GM19025 (cell line): ENCODE results near the gene CACNG1.

Experiments
- ATAC-seq: cut with Tn5 transposase; IDR thresholded peaks from one replicate; pipeline ENCODE4 v1.9.1; 2021; ENCODE audit warnings: mild to moderate bottlenecking, low read depth, moderate library complexity; ENCODE audit not compliant: unreplicated experiment

Gene CACNG1

DNA sequence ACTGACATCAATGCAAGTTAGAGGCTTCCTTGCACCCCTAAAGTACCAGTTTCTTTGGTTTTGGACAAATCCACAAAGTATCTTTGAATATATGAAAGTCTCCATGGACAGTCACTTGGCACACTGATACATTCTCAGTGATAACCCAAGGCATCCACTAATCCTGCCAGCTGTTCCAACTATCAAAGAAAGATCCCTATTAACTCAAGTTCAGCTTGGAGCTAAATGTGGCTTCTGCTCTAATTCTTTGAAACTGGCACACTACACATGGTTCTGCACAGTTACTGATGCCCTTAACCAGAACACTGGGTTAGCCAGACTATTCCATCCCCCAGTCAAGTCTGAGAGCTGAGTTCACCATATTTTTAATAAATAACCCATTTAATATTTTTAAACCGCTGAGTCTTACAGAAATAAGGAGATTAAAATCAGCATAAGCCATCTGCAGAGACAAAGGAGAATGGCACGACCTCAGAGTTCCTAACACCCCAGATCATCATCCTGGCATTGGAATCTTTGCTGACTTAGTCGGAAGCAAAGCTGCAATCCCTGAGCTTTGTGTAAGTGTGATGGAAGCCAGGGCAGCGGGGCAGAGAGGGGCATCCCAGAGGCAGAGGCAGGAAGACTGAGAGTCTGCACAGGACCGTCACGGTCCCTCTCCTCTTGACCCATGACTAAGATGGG, 6.3 kb downstream of the CACNG1 start:
- ATAC-seq = no peak

DNA sequence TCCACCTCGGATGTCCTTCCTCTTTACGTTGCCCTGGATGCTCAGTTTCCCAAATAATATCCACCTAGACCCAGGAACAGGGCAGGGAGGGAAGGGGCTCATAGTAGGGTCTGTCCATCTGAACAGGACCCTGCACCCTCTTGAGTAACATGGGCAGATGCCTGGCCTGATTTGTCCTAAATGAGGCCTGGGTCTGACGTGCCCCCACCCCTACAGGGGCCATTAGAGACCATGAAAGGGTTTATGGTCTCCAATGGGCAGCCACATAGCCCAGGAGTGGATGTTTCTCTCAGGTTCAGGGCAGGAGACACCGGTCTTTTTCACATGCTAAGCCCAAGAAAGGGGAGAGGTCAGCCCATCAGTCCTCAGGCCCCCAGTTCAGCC, 6.8 kb downstream of the CACNG1 start:
- ATAC-seq = no peak

DNA sequence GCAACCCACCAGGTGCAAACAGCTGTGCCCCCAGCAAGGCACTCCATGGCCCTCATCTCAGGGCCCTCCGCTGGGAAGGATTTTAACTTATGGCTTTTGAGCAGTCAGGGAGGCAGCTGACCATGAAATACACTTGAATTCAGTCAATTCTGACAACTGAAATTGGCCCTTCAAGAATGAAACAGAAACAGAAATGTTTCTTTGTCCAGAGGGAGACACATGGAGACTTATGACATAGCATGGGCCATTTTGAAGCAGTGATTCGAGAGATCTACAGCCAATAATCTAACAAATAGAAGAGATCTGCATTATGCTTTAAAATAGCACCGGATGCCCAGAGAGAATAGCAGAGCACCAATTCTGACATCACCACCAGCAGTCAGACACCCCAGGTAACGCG, 7.5 kb downstream of the CACNG1 start:
- no peak for ATAC-seq

DNA sequence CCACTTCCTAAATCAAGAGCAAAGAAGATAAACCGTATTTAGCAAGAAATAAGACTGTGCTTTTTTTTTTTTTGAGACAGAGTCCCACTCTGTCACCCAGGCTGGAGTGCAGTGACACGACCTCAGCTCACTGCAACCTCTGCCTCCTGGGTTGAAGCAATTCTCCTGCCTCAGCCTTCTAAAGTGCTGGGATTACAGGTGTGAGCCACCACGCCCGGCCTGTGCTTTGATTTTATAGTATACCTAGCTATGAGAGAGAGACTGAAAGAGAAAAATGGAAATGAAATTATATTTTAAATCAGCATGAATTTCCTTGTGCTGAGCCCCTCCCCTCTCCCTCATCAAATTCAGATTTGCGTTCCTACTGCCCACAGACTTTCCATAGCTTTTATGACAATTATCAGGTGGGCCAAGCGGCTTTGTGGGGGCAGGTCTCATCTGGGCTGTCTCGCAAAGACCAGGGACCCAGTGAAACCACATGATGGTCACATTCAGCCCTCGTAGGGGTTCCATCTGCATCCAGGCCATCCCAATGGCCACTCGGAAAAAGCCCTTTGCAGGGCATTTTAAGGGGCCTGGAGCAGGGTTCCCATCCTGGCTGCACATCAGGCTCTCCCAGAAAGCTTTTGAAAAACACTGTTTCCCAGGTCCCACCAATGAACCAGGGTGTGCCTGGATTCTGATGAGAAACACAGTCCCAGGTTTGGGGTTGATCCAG, 8.5 kb downstream of the CACNG1 start:
- no peak for ATAC-seq

DNA sequence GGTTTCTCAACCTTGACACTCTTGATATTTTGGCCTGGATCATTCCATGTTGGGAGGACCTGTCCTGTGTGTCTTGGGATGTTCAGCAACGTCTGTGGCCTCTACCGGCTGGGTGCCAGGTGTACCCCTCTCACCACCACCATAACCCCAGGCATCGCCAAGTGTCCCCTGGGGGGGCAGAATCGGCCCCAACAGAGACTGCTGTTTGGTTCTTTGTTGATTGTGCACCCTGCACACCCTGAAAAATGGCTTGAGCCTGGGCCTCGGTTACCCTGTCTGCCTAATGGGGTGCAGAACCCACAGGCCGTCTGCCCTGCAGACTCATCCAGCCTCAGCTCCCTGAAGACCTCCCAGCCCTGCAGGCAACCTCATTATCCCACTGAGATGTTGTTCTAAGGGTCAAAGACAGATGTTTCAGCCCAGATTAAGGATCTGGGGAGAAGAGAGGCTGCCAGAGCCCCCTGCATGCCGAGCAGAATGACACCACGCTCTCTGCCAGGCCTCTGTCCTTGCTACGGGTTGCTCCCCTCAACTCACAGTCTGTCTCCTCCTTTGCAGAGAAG, 9.2 kb downstream of the CACNG1 start:
- no peak for ATAC-seq

DNA sequence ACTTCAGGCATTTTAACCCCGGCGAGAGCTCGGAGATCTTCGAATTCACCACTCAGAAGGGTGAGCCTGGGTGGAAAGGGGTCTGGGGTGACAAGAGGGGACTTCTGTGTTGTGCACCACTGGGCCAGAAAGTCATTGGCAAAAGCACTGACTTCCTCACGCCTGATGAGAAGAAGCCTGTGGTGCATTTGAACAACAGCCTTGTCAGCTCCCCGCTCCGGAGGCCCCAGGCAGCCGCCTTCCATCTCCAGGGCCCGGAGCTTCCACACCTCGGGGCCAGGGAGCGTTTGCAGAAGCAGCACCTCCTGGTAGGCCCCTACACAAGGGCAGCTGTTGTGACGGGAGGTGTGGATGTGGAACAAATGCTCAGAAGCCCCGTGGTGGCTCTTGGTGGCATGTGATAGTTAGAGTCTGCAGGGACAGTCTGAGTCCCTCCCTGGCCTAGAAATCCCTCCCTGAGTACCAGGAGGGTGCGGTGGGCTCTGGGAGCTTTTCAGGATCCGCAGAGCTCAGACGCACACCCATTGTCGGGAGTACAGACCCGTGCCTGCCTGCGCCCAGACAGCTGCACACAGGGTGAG, 9.7 kb downstream of the CACNG1 start:
- ATAC-seq = no peak

DNA sequence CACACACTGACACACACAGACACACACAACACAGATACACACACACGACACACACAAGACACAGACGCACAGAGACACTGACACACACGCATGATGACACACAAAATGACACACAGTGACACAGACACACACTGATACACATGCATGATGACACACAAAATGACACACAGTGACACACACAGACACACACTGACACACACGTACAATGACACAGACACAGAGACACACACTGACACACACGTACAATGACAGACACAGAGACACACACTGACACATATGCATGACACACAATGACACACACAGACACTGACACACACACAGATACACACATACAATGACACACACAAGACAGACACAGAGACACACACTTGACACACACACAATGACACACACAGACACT, 10.3 kb downstream of the CACNG1 start:
- ATAC-seq = no peak

DNA sequence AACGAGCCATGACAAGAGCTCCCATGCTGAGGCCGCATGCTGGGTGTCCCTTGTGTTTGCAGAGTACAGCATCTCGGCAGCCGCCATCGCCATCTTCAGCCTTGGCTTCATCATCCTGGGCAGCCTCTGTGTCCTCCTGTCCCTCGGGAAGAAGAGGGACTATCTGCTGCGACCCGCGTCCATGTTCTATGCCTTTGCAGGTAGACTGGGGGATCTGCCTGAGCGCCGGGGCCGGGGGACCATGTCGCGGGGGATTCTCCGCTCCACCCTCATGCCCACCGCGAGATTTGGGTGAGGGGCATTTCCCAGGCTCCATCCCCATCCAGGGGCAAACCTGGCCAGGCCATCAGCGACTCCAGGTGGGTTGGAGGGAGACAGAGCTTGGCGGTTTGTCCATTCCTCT, 10.7 kb downstream of the CACNG1 start:
- ATAC-seq = no peak

DNA sequence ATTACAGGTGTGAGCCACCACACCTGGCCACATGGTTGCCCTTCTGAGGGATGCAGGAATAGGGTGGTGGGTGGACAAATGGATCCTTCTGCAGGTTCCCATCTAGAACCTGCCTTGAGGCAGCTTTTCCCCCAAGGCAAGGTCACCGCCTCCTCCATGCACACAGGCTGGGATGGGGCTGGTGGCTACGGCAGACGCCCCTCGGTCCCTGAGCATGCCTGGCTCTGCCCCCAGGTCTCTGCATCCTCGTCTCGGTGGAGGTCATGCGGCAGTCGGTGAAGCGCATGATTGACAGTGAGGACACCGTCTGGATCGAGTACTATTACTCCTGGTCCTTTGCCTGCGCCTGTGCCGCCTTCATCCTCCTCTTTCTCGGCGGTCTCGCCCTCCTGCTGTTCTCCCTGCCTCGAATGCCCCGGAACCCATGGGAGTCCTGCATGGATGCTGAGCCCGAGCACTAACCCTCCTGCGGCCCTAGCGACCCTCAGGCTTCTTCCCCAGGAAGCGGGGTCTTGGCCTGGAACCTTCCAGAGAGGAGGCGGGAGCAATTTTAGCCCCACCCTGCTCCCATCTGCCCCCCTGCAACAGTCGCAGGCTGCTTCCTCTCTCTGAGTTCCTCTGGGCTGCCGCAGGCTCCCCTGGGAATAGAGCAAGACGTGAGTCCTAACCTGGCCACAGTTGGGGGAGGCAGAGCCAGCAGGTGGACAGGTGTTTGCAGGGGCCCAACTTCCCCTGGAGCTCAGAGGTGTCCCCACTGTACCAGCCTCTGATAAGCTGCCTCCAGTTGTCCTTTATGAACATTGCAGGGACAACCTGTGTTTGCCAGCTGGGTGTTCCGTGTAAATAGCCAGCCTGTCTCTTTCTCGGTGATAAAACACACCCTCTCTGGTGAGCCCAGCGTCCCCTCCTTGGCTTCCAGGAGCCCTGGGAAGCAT, 11.7 kb downstream of the CACNG1 start:
- no peak for ATAC-seq

DNA sequence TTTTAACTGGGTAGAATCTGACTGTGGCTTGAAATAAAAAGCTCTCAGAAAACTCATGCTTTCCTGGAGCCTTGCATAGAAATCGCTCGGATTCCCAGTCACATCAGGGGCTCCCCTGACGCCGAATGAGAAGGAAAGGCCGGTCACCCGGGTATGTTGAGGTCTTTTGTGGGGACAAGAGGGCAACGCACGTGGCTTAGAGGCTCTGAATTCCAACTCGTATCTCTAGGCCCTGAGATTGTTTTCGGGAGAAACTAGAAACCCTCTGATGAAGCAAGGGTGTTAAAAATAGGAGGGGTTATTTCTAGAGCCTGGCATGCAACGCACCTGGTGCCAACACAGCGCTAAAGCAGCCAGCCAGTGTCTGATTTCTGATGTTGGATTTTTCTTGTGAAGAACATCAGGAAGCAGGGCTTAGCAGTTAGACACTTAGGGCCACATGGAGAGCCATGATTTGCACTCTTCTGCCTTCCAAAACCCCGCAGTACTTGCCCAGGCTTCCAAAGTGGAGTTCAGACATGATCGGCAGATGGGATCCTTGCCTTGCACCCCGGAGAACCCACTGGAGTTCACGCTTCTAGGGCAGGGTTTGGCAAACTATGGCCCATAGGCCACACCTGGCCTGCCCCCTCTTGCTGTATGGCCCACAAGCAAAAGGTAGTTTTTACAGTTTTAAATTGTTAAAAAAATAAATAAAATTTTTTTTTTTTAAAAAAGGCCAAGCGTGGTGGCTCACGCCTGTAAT, 12.6 kb downstream of the CACNG1 start:
- ATAC-seq = no peak

DNA sequence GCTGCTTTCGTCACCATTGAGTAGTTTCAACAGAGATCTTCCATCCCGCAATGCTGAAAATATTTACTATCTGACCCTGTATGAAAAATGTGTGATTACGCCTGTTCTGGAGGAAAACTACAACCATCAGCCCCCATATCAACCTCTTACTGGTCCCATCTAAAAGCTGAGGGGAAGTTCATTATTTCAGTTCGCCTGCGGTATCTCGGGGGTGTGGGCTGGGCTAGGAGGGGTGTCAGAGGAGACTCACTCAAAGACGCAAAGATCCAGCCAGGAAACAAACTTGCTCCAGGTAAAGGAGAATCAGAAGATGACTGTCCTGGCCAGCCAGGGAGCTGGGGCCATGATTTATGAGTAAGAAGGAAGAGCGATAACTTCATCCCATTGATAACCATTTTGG, 13.7 kb downstream of the CACNG1 start:
- no peak for ATAC-seq

DNA sequence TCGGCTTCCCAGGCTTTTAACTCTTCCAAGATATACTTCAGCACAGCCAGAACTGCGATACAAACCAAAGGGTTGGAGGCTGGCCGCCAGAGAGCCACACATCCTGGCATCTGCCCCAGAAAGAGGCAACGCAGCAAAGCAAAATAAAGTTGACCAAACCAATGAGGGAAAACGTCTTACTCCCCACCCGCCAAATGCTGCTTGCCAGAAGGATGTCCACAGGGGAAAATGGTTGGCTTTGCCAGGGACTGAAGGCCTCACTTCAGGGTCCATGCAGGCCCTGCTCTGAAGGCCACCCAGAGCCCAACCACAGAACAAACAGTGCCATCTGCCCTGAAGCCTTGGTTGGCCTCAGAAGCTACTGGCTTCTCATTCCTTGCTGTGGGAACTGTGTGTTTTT, 15.0 kb downstream of the CACNG1 start:
- no peak for ATAC-seq

DNA sequence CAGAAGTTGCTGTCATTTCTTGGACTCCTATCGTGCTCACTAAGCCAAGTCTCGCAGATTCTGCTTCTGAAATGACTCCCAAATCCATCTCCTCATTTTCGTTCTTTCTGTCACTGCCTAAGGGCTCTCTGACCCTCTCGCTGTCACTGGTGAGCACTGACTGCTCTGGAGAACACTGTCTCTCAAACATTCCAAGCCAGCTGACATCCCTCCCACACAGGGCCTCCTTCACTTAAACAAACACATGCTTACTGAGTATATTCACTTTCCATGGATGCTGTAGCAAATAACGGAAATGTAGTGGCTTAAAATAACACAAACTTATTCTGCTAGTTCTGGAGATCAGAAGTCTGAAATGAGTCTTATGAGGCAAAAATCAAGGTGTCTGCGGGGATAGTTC, 18.8 kb downstream of the CACNG1 start:
- ATAC-seq = no peak

DNA sequence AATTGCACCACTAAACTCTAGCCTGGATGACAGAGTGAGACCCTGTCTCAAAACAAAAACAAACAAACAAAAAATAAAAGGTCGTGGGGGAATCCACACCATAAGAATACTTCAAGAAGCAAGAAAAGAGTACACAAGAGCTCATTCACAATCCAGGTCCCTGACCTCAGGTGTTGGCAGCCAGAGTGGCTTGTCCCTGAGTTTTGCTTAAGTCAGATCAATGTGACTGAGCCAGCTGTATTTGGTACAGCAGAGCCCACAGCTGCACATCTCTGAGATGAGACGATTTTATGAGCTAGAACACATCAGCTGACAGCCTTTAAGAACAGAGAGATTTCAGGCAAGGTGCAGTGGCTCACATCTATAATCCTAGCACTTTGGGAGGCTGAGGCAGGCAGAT, 22.4 kb downstream of the CACNG1 start:
- no peak for ATAC-seq

DNA sequence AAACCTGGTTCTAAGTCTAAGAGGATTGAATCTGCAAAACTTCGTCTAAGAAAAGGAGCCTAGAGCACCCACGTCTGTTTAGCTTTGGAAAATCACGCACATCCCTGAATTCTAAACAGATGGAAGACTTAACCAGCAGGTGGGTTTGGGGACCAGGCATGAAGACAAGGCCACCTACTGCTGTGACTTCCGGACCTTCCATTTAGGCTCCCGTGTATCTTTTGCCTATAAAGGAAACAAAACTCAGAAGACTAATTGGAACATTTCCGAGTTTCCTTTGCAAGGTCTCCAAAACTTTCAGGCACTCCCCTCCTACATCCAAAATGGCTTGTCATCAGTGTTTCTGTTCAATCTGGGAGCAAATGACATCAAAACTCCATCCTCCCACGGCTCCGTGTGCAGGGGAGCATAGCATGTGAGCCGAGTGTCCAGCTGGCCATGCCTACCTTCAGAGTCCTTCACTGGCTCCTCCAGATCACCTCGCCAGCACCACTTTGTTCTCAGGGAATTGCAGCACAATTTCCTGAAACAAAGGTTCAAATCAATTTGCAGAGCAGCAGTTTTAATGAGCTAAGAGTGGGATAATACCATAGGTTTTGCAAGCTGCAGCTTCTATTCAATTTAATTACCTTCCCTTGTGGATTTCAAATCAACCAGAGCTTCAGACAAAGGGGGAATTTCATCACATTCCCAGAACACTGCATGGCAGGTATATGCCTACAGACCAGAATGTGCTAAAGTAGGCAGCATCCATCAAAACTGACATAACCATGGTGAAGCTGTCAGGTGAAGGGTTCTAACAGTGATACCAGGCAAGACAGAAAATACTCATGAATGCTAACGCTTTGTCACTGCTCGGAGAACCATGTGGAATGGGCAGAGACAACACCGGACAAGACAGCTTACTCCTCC, 23.5 kb downstream of the CACNG1 start:
- no peak for ATAC-seq

DNA sequence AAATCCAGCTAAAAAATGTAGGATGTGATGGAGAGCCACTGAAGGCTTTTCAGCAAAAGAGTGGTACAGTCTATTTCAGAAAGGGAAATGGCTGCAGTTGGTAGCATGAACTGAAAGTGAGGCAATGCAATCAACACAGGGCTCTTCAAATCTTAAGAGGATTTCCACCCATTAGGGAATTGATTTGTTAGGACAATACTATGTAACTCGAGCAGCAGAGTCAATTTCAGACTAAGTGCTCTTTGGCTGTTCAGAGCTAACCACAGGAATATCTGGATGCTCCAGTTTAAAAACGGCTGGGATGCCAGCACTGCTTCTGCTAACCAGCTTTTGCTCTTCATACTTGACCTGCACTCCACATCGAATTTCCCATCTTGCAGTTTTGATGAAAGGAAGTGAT, 24.6 kb downstream of the CACNG1 start:
- ATAC-seq = no peak

DNA sequence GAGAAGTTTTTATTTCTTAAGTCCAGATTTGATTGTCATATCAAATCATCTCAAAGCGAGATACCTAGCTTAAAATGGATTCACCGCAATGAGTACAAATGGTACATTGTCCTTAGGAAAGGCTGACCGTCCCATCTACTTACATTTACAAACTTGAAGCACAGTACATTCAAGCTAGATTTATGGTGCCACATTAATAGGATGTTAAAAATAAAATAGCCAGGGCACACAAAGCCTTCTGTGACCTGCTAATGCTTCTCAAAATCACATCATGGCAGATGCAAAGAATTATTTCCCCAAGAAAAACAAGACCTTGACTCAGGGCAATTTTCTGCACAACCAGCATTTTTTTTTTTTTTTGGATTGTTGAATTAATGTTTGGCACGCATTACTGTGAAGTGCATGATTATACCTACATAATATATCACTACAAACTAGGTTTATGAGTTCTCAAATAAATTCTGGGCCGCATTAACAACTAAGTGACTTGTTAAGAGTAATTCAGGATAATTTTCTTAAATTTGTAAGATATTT, 25.3 kb downstream of the CACNG1 start:
- ATAC-seq = no peak

DNA sequence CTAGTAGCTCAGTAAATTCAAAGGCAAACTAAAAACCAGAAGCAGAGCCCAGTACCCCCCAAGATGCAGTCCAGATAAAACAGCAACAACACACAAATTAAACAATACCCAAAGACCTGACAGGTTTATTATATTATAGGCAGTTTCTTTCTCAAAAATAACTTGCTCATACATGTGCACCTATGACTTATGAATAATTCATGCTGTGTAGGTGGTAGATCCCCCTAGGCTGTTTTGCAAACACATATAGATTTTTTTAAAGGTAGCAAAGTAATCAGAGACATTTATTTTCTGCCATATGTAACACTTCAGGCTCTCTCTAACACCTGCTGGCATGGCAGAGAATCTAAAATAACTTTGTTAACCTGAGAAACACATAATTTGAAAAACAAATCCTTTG, 27.2 kb downstream of the CACNG1 start:
- no peak for ATAC-seq

DNA sequence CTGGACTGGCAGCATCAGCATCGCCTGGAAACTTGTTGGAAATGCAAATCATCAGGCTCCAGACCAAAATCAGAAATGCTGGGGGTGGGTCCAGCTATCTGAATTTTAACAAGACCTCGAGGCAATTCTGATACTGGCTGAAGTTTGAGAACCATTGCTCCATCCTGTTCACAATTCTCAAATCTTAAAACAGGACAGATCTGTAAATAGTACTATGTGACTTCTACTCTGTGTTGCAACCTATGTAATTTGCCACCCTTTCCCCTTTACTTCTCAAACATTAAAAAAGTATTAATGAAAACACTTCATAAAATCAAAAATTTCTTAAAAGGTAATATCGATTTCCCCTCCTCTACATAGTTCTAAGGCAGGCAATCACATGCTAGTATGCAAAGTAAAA, 28.5 kb downstream of the CACNG1 start:
- ATAC-seq = no peak
